Memory B cell (primary cell): Measurements from ENCODE around the gene TTLL10.
"Not testable (repeated sequence)": the region's sequence is repeated elsewhere in the genome, so short reads cannot be mapped to it uniquely, and the experiment has no call there.

Experiments used
- ATAC-seq: fragments of 150-1000 bp; cut with Tn5 transposase; 2 replicates; pipeline ENCODE4 v1.10.0; 2021; ENCODE audit warnings: low read depth, mild to moderate bottlenecking, moderate library complexity
- DNase-seq, 2 donors: peaks; one replicate each; pipeline ENCODE4 v3.0.0; 2022; ENCODE audit warnings: low spot score in 2 of 2
- H3K27ac Mint-ChIP-seq: one replicate; pipeline ENCODE4 v1.8.0; 2022; ENCODE audit warnings: mild to moderate bottlenecking, moderate library complexity, mixed read lengths
- H3K27me3 Mint-ChIP-seq: one replicate; pipeline ENCODE4 v1.8.0; 2022; ENCODE audit warnings: mixed read lengths
- H3K36me3 Mint-ChIP-seq: one replicate; pipeline ENCODE4 v1.8.0; 2022; ENCODE audit warnings: mild to moderate bottlenecking, mixed read lengths
- H3K4me1 Mint-ChIP-seq: one replicate; pipeline ENCODE4 v1.8.0; 2022; ENCODE audit warnings: mixed read lengths
- H3K4me3 Mint-ChIP-seq: one replicate; pipeline ENCODE4 v1.8.0; 2022; ENCODE audit warnings: mild to moderate bottlenecking, moderate library complexity, mixed read lengths
- H3K9me3 Mint-ChIP-seq: one replicate; pipeline ENCODE4 v1.8.0; 2022; ENCODE audit warnings: mixed read lengths

TTLL10 gene

DNA sequence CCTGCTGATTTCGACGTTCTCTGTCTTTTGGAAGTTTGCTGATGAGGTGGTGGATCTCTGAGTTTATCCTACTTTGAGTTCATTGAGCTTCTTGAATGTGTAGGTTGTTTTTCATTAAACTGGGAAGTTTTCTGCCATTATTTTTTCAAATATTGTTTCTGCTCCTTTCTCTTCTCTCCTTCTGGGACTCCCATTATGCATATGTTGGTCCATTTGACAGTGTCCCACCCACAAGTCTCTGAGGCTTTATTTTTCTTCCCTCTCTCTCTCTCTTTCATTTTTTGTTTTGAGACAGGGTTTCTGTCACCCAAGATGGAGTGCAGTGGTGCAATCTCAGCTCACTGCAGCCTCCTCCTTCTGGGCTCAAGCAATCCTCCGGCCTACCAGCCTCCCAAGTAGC lies 21.0 kb downstream of the TTLL10 start:
- H3K36me3 Mint-ChIP-seq: no peaks in the 10 kb centered on the region
- DNase-seq: no peak
- no peaks in the 10 kb centered on the region for H3K27me3 Mint-ChIP-seq
- no peaks in the 10 kb centered on the region for H3K4me1 Mint-ChIP-seq
- no peak for ATAC-seq
- peaks cover 12% of the 10 kb centered on the region for H3K9me3 Mint-ChIP-seq
- H3K27ac Mint-ChIP-seq: no peak overlapping the region
- no peak overlapping the region for H3K4me3 Mint-ChIP-seq

DNA sequence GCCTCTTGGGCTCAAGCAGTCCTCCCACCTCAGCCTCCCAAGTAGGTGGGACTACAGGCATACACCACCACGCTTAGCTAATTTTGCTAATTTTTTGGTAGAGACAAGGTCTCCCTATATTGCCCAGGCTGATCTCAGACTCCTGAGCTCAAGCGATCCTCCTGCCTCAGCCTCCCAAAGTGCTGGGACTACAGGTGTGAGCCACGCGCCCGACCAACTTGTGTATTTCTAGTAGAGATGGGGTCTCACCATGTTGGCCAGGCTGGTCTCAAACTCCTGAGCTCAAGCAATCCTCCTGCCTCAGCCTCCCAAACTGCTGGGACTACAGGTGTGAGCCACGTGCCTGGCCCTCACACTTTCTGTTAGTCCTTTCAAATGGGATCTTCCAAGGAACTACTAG lies 22.0 kb downstream of the TTLL10 start:
- H3K27ac Mint-ChIP-seq, H3K4me1 Mint-ChIP-seq, H3K27me3 Mint-ChIP-seq, H3K4me3 Mint-ChIP-seq, ATAC-seq, DNase-seq, H3K36me3 Mint-ChIP-seq: not testable (repeated sequence)
- peaks cover 12% of the 10 kb centered on the region for H3K9me3 Mint-ChIP-seq

DNA sequence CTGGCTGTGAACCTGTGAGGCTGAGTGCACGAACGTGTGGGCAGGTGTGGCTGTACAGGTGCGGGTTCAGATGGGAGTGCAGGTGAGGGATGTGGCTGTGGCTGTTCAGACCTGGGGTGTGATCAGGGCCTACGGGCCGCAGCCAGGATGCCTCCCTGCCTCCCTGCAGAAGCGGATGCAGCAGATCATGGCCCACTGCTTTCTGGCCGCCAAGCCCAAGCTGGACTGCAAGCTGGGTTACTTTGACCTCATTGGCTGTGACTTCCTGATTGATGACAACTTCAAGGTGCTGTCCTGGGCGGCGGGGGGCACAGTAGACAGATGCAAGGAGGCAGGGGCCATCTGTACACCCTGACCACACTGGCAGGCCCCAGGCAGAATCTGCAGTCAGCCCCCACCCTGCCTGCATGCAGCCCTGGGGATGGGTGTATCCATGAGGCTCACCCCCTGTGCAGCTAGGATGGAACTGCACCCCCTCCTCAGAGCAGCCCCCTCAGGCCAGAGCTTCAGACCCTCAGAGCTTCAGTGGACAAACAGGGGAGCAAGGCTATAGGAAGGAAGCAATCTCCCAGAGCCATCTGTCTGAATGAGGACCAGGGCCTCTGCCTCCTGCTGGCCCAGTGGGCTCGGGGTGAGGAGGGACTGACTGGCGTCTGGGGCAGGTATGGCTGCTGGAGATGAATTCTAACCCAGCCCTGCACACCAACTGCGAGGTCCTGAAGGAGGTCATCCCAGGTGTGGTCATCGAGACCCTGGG lies 22.9 kb downstream of the TTLL10 start:
- Mint-ChIP-seq H3K27me3 (peaks cover 2% of the 10 kb centered on the region), H3K36me3 (no peaks in the 10 kb centered on the region), H3K27ac (no peak overlapping the region), H3K4me3 (no peak overlapping the region), H3K9me3 (peaks cover 12% of the 10 kb centered on the region), H3K4me1 (no peaks in the 10 kb centered on the region)
- DNase-seq (no peak), ATAC-seq (no peak)

DNA sequence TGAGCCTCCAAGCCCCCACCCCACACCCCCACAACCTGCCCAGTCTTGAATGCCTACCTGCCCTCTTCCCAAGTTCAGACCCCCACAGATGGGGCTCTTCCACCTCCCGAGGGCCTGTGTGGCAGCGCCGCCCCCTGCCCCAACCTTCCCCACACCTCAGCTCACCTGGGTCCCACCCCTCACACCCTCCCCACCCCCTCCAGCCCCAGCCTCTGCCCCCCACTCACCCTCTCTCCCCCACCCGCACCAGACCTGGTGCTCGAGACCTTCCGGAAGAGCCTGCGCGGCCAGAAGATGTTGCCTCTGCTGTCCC lies 23.5 kb downstream of the TTLL10 start:
- Mint-ChIP-seq H3K4me1 (no peaks in the 10 kb centered on the region), H3K4me3 (no peak overlapping the region), H3K27me3 (peaks cover 2% of the 10 kb centered on the region), H3K9me3 (peaks cover 10% of the 10 kb centered on the region), H3K27ac (no peak overlapping the region), H3K36me3 (no peaks in the 10 kb centered on the region)
- no peak for DNase-seq
- ATAC-seq: no peak

DNA sequence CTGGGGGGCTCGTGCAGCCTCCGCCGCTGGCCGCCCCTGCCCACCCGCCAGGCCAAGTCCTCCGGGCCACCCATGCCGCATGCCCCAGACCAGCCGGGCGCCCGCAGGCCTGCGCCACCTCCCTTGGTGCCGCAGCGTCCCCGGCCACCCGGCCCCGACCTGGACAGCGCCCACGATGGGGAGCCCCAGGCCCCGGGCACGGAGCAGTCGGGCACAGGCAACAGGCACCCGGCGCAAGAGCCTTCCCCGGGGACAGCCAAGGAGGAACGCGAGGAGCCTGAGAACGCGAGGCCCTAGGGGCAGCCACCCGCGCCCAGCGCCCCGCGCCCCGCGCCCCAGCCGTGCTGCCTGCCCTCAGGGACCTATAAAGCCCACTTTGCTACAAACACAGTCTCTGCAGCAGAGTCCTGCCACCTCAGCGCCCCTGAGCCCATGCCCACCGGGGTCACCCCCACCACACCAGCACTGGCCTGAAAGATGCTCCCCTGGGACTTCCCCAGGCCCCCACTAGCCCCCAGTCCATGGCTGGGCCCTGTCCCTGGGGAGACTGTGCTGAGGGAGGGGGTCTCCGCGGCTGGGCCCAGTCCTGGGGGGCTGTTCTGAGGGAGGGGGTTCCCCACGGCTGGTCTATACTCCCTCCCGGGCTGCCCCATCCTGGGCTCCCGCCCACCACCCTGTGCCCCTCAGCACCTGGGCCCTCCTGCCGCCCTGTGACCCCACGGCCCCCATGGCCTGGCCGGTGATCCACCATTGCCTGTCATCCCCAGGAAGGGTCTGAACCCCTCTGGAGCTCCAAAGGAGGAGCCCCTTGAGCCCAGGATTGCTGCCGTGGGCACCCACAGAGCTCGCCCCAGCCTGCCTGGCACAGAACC lies 24.1 kb downstream of the TTLL10 start:
- H3K36me3 Mint-ChIP-seq: no peaks in the 10 kb centered on the region
- no peak overlapping the region for H3K4me3 Mint-ChIP-seq
- DNase-seq: no peak
- peaks cover 2% of the 10 kb centered on the region for H3K27me3 Mint-ChIP-seq
- H3K27ac Mint-ChIP-seq: no peak overlapping the region
- peaks cover 9% of the 10 kb centered on the region for H3K9me3 Mint-ChIP-seq
- H3K4me1 Mint-ChIP-seq: no peaks in the 10 kb centered on the region
- ATAC-seq: no peak

DNA sequence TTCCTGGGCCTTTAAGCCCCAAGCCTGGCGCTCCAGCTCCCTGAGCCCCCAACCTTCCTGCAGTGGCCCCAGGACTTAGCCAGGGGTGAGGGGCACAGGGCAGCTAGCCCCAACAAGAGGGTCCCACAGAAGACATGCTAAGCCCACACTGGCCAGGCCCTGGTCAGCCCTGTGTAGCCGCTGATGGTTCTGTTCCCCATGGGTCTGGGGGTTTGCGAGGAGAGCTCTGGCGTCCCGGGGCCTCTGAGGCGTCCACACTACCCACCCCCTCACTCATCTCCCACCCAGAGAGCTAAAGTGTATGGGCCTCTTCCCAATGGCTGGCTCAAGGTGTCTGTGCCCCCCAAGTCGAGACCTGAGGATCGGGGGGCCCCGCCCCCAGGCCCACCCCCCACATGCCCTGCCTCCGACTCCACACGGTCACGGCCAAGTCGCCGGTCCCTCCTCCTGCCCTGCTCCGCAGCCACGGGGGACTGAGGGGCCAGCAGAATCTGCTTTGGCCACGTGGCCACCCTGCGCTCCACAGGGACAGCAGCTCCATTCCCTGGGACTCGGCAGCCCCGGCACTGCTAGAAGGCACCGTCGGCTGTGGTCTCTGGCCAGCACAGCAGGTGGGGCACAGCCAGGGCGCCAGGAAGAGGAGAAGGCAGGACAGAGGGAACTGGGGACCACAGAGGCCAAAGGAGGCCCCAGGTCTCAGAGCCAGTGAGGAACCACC lies 24.9 kb downstream of the TTLL10 start:
- no peaks in the 10 kb centered on the region for H3K36me3 Mint-ChIP-seq
- DNase-seq: no peak
- no peak overlapping the region for H3K27ac Mint-ChIP-seq
- no peak for ATAC-seq
- no peak overlapping the region for H3K4me3 Mint-ChIP-seq
- peaks cover 9% of the 10 kb centered on the region for H3K9me3 Mint-ChIP-seq
- no peaks in the 10 kb centered on the region for H3K4me1 Mint-ChIP-seq
- peaks cover 2% of the 10 kb centered on the region for H3K27me3 Mint-ChIP-seq

DNA sequence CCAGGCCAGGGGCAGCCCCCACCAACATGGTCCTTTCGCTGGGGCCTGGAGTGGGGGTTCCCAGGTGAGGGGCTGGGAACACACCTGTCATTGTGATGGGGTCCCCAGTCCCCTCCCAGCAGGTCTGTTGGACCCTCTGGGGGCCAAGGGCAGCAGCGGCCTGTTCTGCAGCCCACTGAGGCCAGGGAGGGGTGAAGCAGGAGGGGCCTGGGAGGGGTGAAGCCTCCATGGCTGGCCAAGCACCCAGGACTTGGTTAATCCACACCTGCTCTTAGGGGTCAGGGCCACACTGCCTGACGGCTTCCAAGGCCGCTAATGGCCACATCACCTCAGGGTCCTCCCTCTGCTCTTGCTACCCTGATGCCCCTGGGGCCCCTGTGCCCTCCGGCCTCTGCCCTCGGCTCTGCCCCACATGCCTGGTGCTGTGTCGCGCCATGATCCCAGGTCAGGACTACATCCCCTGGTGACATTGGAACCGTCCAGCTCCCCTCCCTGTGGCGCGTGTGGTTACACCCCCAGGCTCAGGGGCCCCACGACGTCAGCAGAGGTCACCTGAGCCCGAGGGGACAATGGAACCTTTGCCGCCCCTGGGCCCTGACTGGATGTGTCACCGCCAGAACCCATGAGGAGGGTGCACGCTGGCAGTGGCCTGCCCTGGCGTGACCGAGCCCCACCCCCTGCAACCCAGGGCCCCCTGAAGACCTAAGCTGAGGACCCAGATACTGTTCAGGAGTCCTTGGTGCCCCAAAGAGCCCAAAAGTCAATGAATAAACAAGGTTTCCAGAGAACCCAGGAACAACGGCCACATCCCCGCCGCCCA lies 25.7 kb downstream of the TTLL10 start:
- no peak for ATAC-seq
- DNase-seq: no peak
- Mint-ChIP-seq H3K9me3 (peaks cover 8% of the 10 kb centered on the region), H3K27me3 (peaks cover 2% of the 10 kb centered on the region), H3K36me3 (no peaks in the 10 kb centered on the region), H3K4me3 (no peak overlapping the region), H3K4me1 (no peaks in the 10 kb centered on the region), H3K27ac (peak overlapping the region; percentile 92)

DNA sequence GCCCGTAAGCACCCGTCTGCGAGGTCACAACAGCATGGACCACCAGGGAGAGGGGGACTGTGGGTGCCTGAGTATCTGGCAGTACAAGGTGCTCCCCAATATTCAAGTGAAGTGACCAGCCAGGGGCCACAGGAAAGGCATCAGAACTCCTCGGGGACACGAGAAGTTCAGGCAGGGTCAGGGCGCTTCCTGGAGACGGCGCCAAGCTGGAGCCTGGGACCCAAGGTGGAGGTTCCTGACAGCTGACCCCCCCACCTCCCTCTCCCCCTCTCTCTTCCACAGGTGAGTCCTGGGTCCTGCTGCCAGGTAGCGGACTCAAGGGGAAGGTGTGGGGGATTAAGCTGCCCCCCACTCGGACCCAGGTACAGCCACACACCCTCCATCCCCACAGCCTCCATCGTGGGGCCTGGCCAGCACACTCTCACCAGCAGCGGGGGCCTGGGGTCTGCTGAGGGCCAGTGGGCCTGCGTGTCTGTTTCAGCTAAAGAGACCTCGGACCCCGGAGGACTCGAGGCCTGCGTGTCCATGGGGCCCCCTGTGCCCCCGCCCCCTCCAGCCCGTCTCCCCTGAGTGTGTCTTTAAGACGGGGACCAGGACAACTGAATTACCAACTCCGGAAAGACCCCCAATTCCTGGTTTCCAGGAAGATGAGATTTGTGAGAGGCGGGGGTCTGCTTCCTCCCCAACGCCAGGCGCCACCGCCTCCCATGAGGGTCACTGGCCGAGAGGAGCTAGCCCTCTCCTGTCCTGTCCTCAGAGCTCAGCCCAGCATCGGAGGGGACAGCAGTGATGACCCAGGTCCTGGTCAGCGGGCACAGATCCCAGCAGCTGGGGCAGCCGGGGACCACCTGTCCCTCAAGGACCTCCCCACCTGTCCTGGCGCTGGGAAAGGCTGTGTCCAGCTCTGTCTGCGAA lies 26.5 kb downstream of the TTLL10 start:
- ATAC-seq: no peak

DNA sequence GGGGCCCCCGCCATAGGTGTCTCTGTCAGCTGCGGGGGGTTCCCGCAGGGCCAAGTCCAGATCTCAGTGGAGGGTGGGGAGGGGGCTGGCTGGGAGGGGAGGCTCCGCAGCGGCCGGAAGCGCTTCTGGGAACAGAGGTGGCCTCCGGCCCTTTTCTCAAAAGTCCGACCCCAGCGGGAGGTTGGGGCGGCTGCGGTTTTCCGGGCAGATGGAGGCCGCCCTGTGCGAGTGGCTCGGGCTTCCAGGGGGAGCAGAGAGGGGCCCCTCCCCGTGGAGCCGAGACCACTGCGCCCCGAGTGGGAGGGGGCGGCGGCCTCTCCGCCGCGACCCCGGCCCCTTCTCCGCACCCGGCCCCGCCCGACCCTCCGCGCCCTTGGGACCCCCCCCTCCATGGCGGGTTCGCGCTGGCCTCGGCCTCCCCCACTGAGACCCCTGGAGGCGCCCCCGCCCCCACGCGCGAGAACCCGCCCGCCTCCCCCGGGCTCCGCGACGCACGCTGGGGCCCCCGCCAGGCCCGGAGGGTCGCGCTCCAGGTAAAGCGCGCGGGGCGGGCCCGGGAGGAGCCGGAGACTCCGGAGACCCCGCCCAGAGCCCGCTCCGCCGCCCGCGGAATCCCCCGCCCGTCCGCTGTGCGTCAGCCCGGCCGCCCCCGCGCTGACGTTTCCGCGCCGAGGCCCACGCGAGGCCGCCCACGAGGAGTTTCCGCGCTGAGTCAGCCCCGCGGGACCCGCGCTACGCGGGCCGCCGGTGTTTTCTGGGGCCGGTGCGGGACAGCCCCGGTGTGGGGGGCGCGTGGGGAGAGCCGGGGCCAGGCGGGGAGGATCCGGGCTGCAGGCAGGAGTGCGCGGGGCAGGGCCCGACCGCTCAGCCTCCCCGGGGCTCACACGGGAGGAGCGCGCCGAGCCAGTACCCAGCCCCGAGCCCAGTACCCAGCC lies 27.5 kb downstream of the TTLL10 start:
- peaks cover 4% of the 10 kb centered on the region for H3K4me1 Mint-ChIP-seq
- ATAC-seq: peak; percentile 86
- H3K4me3 Mint-ChIP-seq: peak overlapping the region; percentile 46
- DNase-seq: peak; percentile 85 to 89
- H3K9me3 Mint-ChIP-seq: no peaks in the 10 kb centered on the region
- H3K27ac Mint-ChIP-seq: peak overlapping the region; percentile 92
- no peaks in the 10 kb centered on the region for H3K36me3 Mint-ChIP-seq
- H3K27me3 Mint-ChIP-seq: peaks cover 2% of the 10 kb centered on the region

More for the DNA sequence above, 26.5 kb downstream of the TTLL10 start:
- H3K4me1 Mint-ChIP-seq: no peaks in the 10 kb centered on the region
- H3K27me3 Mint-ChIP-seq: peaks cover 2% of the 10 kb centered on the region
- no peak for DNase-seq
- peak overlapping the region; percentile 43 for H3K4me3 Mint-ChIP-seq
- H3K27ac Mint-ChIP-seq: peak overlapping the region; percentile 92
- H3K9me3 Mint-ChIP-seq: peaks cover under 1% of the 10 kb centered on the region
- no peaks in the 10 kb centered on the region for H3K36me3 Mint-ChIP-seq

DNA sequence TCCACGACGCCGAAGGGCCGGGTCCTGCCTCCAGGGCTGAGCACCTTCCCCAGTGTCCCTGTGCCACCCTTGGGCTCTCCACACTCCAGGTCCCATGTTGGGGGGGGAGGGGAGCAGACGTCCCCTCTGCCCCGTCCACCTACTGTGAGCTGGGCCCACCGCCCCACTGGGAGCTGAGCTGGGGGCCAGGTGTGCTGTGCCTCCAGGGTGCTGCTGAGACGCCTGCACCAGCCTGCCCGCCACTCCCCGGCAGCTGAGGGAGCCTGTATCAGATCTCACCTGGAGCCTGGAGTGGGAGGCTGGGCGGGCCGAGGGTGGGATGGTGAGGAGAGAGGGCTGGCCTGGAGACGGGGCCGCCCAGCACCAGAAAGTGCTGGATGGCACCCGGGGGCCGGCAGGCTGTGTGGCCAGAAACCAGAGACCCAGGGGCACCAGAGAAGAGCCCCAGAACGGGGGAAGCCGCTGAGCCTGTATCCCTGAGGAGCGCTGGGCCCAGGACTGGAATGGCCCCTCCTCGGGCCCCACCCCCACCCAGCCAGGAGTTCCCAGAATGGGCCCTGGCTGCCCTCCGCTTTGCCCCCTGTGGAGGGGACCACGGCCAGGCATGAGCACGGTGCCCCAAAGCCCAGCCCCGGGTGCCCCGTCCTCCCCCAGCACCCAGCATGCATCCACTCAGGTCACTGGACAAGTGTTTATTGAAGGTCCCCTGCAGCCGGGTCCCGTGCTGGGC lies 29.3 kb downstream of the TTLL10 start:
- DNase-seq (peak in 1 of 2 donors; percentile 25), ATAC-seq (no peak)
- no peak overlapping the region for H3K4me3 Mint-ChIP-seq
- peak overlapping the region; percentile 78 for H3K27ac Mint-ChIP-seq
- no peaks in the 10 kb centered on the region for H3K36me3 Mint-ChIP-seq
- H3K4me1 Mint-ChIP-seq: peaks cover 11% of the 10 kb centered on the region
- no peaks in the 10 kb centered on the region for H3K9me3 Mint-ChIP-seq
- H3K27me3 Mint-ChIP-seq: peaks cover 4% of the 10 kb centered on the region

DNA sequence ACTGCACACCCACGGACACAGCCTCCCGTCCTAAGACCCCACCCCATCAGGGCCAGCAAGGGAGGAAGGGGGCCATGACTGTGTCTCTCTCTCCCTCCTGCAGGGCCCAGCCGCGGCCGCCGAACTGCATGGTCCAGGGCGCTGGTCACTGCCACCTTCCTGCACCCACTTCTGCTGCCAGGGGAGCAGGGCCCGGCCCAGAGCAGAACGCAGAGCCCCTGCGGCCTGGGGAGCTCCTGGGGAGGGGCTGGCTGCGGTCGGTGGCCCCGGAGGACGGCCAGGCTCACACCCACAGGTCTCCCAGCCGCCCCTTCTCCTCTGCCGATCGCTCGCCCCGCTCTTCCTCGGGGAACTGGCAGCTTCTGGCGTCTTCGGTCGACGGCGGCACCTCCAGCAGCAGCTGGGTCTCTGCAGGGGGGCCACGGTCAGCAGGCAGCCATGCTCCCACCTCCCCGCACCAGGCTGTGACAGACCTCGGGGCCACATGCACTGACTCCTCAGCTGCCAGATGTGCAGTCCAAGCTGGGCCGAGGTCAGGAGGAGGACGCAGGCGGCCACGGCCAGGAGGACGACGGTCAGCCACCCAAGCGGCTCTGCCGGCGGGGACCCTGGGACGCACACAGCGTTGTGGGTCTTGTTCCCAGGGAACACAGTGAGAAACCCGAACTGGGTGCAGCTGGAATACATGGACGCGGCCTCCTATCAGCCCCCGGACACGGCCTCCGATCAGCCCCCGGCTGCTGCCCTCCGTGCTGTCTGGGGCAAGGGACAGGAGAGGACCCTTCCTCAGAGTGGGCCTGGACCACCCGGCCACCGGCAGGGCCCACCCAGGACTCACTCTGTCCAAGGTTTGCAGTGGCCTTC lies 30.1 kb downstream of the TTLL10 start:
- Mint-ChIP-seq H3K27ac (no peak overlapping the region), H3K4me1 (peaks cover 17% of the 10 kb centered on the region), H3K9me3 (no peaks in the 10 kb centered on the region), H3K36me3 (no peaks in the 10 kb centered on the region), H3K27me3 (peaks cover 8% of the 10 kb centered on the region), H3K4me3 (no peak overlapping the region)
- no peak for ATAC-seq
- no peak for DNase-seq
